ENCODE data around the gene CDKN2C. TPM values are rescaled to one million over a fixed set of nuclear protein-coding genes. Genes with fewer than 3 reads are reported as not detected.
"Not testable (repeated sequence)": the region's sequence is repeated elsewhere in the genome, so short reads cannot be mapped to it uniquely, and the experiment has no call there.

The CDKN2C gene
- total and polyA plus RNA-seq, 10 of the 15 experiments (the other 5 are each of a cell fraction or from before 2014, with no cell fraction given): 3.3 to 11.7 (median 6.0) TPM

DNA sequence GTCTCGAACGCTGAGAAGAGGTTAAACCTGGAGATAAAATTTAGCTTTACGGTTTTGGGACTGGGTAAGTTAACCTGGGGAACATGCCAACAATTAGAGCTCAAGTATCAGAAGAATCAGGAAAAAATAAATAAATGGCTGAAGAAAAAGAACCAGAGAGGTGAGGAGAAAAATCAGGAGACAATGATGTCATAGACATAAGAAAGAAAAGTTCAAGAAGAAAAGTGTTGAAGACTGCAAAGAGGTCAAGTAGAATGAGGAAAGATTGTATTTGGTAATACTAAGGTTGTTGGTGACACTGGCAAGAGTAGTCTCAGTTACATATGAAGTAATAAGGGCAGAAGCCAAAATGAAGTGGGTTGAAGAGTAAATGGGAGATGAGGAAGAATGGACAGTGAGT is 26.0 kb downstream of the CDKN2C start:
- TF ChIP-seq, protein P1, sequence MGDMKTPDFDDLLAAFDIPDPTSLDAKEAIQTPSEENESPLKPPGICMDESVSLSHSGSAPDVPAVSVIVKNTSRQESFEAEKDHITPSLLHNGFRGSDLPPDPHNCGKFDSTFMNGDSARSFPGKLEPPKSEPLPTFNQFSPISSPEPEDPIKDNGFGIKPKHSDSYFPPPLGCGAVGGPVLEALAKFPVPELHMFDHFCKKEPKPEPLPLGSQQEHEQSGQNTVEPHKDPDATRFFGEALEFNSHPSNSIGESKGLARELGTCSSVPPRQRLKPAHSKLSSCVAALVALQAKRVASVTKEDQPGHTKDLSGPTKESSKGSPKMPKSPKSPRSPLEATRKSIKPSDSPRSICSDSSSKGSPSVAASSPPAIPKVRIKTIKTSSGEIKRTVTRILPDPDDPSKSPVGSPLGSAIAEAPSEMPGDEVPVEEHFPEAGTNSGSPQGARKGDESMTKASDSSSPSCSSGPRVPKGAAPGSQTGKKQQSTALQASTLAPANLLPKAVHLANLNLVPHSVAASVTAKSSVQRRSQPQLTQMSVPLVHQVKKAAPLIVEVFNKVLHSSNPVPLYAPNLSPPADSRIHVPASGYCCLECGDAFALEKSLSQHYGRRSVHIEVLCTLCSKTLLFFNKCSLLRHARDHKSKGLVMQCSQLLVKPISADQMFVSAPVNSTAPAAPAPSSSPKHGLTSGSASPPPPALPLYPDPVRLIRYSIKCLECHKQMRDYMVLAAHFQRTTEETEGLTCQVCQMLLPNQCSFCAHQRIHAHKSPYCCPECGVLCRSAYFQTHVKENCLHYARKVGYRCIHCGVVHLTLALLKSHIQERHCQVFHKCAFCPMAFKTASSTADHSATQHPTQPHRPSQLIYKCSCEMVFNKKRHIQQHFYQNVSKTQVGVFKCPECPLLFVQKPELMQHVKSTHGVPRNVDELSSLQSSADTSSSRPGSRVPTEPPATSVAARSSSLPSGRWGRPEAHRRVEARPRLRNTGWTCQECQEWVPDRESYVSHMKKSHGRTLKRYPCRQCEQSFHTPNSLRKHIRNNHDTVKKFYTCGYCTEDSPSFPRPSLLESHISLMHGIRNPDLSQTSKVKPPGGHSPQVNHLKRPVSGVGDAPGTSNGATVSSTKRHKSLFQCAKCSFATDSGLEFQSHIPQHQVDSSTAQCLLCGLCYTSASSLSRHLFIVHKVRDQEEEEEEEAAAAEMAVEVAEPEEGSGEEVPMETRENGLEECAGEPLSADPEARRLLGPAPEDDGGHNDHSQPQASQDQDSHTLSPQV (IDR thresholded peaks at IDR 0.05): no peak
- TF ChIP-seq ZNF384 (IDR thresholded peaks at IDR 0.05; ENCODE audit: borderline replicate concordance, low read depth, low read length) (no peak), TBL1XR1 (IDR thresholded peaks at IDR 0.05; ENCODE audit: low read depth, low read length) (no peak), SREBF1 (IDR thresholded peaks at IDR 0.05; ENCODE audit: low read length) (no peak), ASH2L (IDR thresholded peaks at IDR 0.05; ENCODE audit: borderline replicate concordance, low read depth) (no peak), SIN3A (IDR thresholded peaks at IDR 0.05; ENCODE audit: low read depth, low read length) (no peak), NBN (IDR thresholded peaks at IDR 0.05) (no peak)
- TF ChIP-seq, protein P2, sequence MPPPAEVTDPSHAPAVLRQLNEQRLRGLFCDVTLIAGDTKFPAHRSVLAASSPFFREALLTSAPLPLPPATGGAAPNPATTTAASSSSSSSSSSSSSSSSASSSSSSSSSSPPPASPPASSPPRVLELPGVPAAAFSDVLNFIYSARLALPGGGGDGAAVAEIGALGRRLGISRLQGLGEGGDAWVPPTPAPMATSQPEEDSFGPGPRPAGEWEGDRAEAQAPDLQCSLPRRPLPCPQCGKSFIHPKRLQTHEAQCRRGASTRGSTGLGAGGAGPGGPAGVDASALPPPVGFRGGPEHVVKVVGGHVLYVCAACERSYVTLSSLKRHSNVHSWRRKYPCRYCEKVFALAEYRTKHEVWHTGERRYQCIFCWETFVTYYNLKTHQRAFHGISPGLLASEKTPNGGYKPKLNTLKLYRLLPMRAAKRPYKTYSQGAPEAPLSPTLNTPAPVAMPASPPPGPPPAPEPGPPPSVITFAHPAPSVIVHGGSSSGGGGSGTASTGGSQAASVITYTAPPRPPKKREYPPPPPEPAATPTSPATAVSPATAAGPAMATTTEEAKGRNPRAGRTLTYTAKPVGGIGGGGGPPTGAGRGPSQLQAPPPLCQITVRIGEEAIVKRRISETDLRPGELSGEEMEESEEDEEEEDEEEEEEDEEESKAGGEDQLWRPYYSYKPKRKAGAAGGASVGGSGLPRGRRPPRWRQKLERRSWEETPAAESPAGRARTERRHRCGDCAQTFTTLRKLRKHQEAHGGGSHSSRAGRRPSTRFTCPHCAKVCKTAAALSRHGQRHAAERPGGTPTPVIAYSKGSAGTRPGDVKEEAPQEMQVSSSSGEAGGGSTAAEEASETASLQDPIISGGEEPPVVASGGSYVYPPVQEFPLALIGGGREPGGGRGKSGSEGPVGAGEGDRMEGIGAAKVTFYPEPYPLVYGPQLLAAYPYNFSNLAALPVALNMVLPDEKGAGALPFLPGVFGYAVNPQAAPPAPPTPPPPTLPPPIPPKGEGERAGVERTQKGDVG (CRISPR knock-in tag; IDR thresholded peaks at IDR 0.05): no peak
- Histone ChIP-seq H3K4me1 (ENCODE audit: control insufficient read depth, insufficient read depth, low read length) (peaks cover 14% of the 10 kb centered on the region; the same call in 1 of the 2 replicates), H3K9me3 (replicated peaks; ENCODE audit: control insufficient read depth, insufficient read depth, low read length) (no peaks in the 10 kb centered on the region; the same call in 1 of the 3 replicates), H3K4me2 (ENCODE audit: control insufficient read depth, insufficient read depth) (no peak overlapping the region), H3K27ac (ENCODE audit: control insufficient read depth, insufficient read depth) (no peak overlapping the region), H3K9ac (ENCODE audit: control insufficient read depth, insufficient read depth, low read length) (no peak overlapping the region), H4K20me1 (ENCODE audit: control insufficient read depth, insufficient read depth) (no peaks in the 10 kb centered on the region), H2AFZ (ENCODE audit: control insufficient read depth, low read depth, low read length) (no peak overlapping the region), H3K4me3 (no peak overlapping the region), H3K36me3 (ENCODE audit: control insufficient read depth in 2 of 2, insufficient read depth in 2 of 2, low read length in 1 of 2) (no peaks in the 10 kb centered on the region), H3K27me3 (replicated peaks in 1 of 2; ENCODE audit: control insufficient read depth in 2 of 2, insufficient read depth in 2 of 2, low read length in 1 of 2) (no peaks in the 10 kb centered on the region), H3K79me2 (ENCODE audit: control insufficient read depth, insufficient read depth, low read length) (no peaks in the 10 kb centered on the region)
- ChIA-PET RAD21 (ENCODE audit: unreplicated experiment) (no interaction called here), SMC1A (ENCODE audit: uncharacterized antibody, unreplicated experiment) (interaction anchor here (0.6 kb wide), 1 partner anchor 325 kb away, joined by 3 read pairs; no protein-coding TSS in a partner anchor), CTCF (interaction anchor here (0.9 kb wide), 1 partner anchor 123 kb away, joined by 3 read pairs; no protein-coding TSS in a partner anchor), POLR2A (no interaction called here)
- FAIRE-seq (no peak), DNase-seq (ENCODE audit: low read depth, low spot score) (no peak), ATAC-seq (no peak)
- WGBS (ENCODE audit: insufficient coverage, insufficient replicate concordance, low lambda C conversion rate, missing lambda C conversion rate): 73% methylated on average over 3 of the region's 3 CpGs
- no TSS peak for BruUV-seq (replicated peaks)
- in situ Hi-C loops (cut with MboI): no loop called here
- intact Hi-C loops (cut with micrococcal nuclease; ENCODE audit: unreplicated experiment): no loop called here

DNA sequence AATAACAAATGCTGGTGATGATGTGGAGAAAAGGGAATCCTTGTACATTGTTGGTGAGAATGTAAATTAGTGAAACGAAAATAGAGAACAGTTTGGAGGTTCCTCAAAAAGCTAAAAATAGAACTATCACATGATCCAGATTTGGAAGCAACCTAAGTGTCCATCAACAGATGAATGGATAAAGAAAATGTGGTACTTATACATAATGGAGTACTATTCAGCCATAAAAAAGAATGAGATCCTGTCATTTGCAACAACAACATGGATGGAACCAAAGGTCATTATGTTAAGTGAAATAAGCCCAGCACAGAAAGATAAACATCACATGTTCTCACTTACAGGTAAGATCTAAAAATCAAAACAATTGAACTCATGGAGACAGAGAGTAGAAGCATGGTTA is 29.3 kb downstream of the CDKN2C start:
- WGBS (ENCODE audit: insufficient coverage, insufficient replicate concordance, low lambda C conversion rate, missing lambda C conversion rate): 33% methylated on average over 1 of the region's 1 CpG
- H3K27ac ChIP-seq (ENCODE audit: control insufficient read depth, insufficient read depth); RAD21 ChIA-PET (ENCODE audit: unreplicated experiment); H3K9ac ChIP-seq (ENCODE audit: control insufficient read depth, insufficient read depth, low read length); DNase-seq (ENCODE audit: low read depth, low spot score); H3K36me3 ChIP-seq (ENCODE audit: control insufficient read depth in 2 of 2, insufficient read depth in 2 of 2, low read length in 1 of 2); H3K4me2 ChIP-seq (ENCODE audit: control insufficient read depth, insufficient read depth); H3K9me3 ChIP-seq (replicated peaks; ENCODE audit: control insufficient read depth, insufficient read depth, low read length); BruUV-seq (replicated peaks); intact Hi-C loops (cut with micrococcal nuclease; ENCODE audit: unreplicated experiment); H2AFZ ChIP-seq (ENCODE audit: control insufficient read depth, low read depth, low read length); POLR2A ChIA-PET; H3K27me3 ChIP-seq (replicated peaks in 1 of 2; ENCODE audit: control insufficient read depth in 2 of 2, insufficient read depth in 2 of 2, low read length in 1 of 2); H4K20me1 ChIP-seq (ENCODE audit: control insufficient read depth, insufficient read depth); FAIRE-seq; in situ Hi-C loops (cut with MboI); H3K79me2 ChIP-seq (ENCODE audit: control insufficient read depth, insufficient read depth, low read length); ATAC-seq; CTCF ChIA-PET: not testable (repeated sequence)
- SMC1A ChIA-PET (ENCODE audit: uncharacterized antibody, unreplicated experiment): interaction anchor here (0.8 kb wide), 1 partner anchor 142 kb away, joined by 3 read pairs; no protein-coding TSS in a partner anchor
- Histone ChIP-seq H3K4me3 (0 out of 2 replicates have a peak overlapping the region, but pooled peaks have one; percentile 28), H3K4me1 (ENCODE audit: control insufficient read depth, insufficient read depth, low read length) (peaks cover 14% of the 10 kb centered on the region; the same call in 1 of the 2 replicates)
